HEK293 (cell line): Measurements from ENCODE around the gene PPARG.

Source experiments
- CTCF ChIA-PET: fragments of 350-600 bp; formaldehyde crosslinking; extraction: SDS; loops from one replicate; lab custom pipeline; 2021; ENCODE audit warnings: antibody characterized with exemption; lab: Yijun Ruan, JAX
- POLR2A ChIA-PET: fragments of 300-600 bp; formaldehyde crosslinking; extraction: SDS; loops from one replicate; lab custom pipeline; 2020; ENCODE audit warnings: antibody characterized with exemption, inconsistent platforms; lab: Yijun Ruan, JAX
- H3K27ac ChIP-seq: fragments of 200-500 bp; sonication (Bioruptor generic); 2 replicates; pipeline ENCODE4 v1.5.1; 2014; ENCODE audit warnings: low read depth, low read length, control low read depth, inconsistent platforms; ENCODE audit errors: extremely low read depth
- H3K36me3 ChIP-seq, 2 experiments: fragments of 200-500 bp in 1 of 2; sonication (Bioruptor generic) in 1 of 2; 1 replicate in 1 of 2; 2 replicates in 1 of 2; pipeline ENCODE4 v1.5.1; 2014 to 2017; ENCODE audit warnings: inconsistent platforms in 2 of 2, low read length in 2 of 2; ENCODE audit not compliant: control insufficient read depth in 2 of 2, insufficient read depth in 1 of 2
- H3K4me1 ChIP-seq: fragments of 200-500 bp; sonication (Bioruptor generic); 2 replicates; pipeline ENCODE4 v1.5.1; 2014; ENCODE audit warnings: mild to moderate bottlenecking, low read length, inconsistent platforms; ENCODE audit not compliant: control insufficient read depth, insufficient read depth
- H3K4me3 ChIP-seq: 2 replicates; pipeline ENCODE4 v1.5.1; 2011; ENCODE audit warnings: low read depth, mild to moderate bottlenecking, control low read depth, low read length, moderate library complexity
- H3K9me3 ChIP-seq: fragments of 200-500 bp; sonication (Bioruptor generic); 2 replicates; pipeline ENCODE4 v1.5.1; 2014; ENCODE audit warnings: low read depth, low read length, inconsistent platforms; ENCODE audit not compliant: control insufficient read depth, insufficient read depth
- KLF16 ChIP-seq: fragments of 450-650 bp; formaldehyde crosslinking; IDR thresholded peaks from 2 replicates; pipeline ENCODE4 v1.5.1; 2017; ENCODE audit warnings: missing biosample characterization, missing genetic modification characterization
- MZF1 ChIP-seq: fragments of 450-650 bp; formaldehyde crosslinking; IDR thresholded peaks from 2 replicates; pipeline ENCODE4 v1.5.1; 2017; ENCODE audit warnings: missing biosample characterization, missing genetic modification characterization, borderline replicate concordance
- PATZ1 ChIP-seq: fragments of 450-650 bp; formaldehyde crosslinking; IDR thresholded peaks from 2 replicates; pipeline ENCODE4 v1.5.1; 2016; ENCODE audit warnings: missing biosample characterization, missing genetic modification characterization
- REPIN1 ChIP-seq: fragments of 450-650 bp; formaldehyde crosslinking; IDR thresholded peaks from 2 replicates; pipeline ENCODE4 v1.5.1; 2017; ENCODE audit warnings: missing biosample characterization, missing genetic modification characterization, low read depth
- ZBTB11 ChIP-seq: fragments of 450-650 bp; formaldehyde crosslinking; conservative IDR thresholded peaks from 2 replicates; pipeline ENCODE4 v1.5.1; 2016; ENCODE audit warnings: low read depth, missing biosample characterization, missing genetic modification characterization
- ZBTB20 ChIP-seq: fragments of 450-650 bp; formaldehyde crosslinking; IDR thresholded peaks from 2 replicates; pipeline ENCODE4 v1.5.1; 2016; ENCODE audit warnings: missing biosample characterization, missing genetic modification characterization
- ZFP37 ChIP-seq: fragments of 450-650 bp; formaldehyde crosslinking; IDR thresholded peaks from 2 replicates; pipeline ENCODE4 v1.5.1; 2016; ENCODE audit warnings: missing biosample characterization, missing genetic modification characterization
- ZNF274 ChIP-seq, 2 experiments: fragments of 200-500 bp in 1 of 2; fragments of 450-650 bp in 1 of 2; sonication (Bioruptor generic) in 1 of 2; formaldehyde crosslinking in 1 of 2; IDR thresholded peaks; 2 replicates each; pipeline versions ENCODE4 v1.5.1 to v1.6.1; 2014 to 2016; ENCODE audit warnings: borderline replicate concordance in 1 of 2, inconsistent platforms in 1 of 2, low read length in 1 of 2, missing biosample characterization in 1 of 2, missing genetic modification characterization in 1 of 2
- ZNF302 ChIP-seq: fragments of 450-650 bp; formaldehyde crosslinking; IDR thresholded peaks from 2 replicates; pipeline ENCODE4 v1.5.1; 2016; ENCODE audit warnings: missing biosample characterization, missing genetic modification characterization, low read depth
- ZNF416 ChIP-seq: fragments of 450-650 bp; formaldehyde crosslinking; IDR thresholded peaks from 2 replicates; pipeline ENCODE4 v1.5.1; 2016; ENCODE audit warnings: missing biosample characterization, missing genetic modification characterization
- ZNF560 ChIP-seq: fragments of 450-650 bp; formaldehyde crosslinking; IDR thresholded peaks from 2 replicates; pipeline ENCODE4 v1.5.1; 2017; ENCODE audit warnings: missing biosample characterization, missing genetic modification characterization, borderline replicate concordance
- ZNF629 ChIP-seq: fragments of 450-650 bp; formaldehyde crosslinking; IDR thresholded peaks from 2 replicates; pipeline ENCODE4 v1.5.1; 2017; ENCODE audit warnings: missing biosample characterization, missing genetic modification characterization
- TF ChIP-seq, protein P1 (sequence below): fragments of 450-650 bp; formaldehyde crosslinking; IDR thresholded peaks from 2 replicates; pipeline ENCODE4 v1.5.1; 2016; ENCODE audit warnings: missing biosample characterization, missing genetic modification characterization
- TF ChIP-seq, protein P2 (sequence below): fragments of 450-650 bp; formaldehyde crosslinking; IDR thresholded peaks from 2 replicates; pipeline ENCODE4 v1.5.1; 2017; ENCODE audit warnings: missing biosample characterization, missing genetic modification characterization
- TF ChIP-seq, protein P3 (sequence below): fragments of 450-650 bp; formaldehyde crosslinking; IDR thresholded peaks from 2 replicates; pipeline ENCODE4 v1.5.1; 2016; ENCODE audit warnings: missing biosample characterization, missing genetic modification characterization

Gene PPARG

GRCh38 chr3:12313519-12313918 lies 24.6 kb downstream of the PPARG start:
- Histone ChIP-seq H3K9me3 (no peaks in the 10 kb centered on the region), H3K36me3 (0 out of 3 replicates have a peak, but pooled peaks cover 0 to 4% of the 10 kb centered on the region in 2 experiments), H3K4me3 (no peak overlapping the region), H3K27ac (no peak overlapping the region), H3K4me1 (no peaks in the 10 kb centered on the region)
- ChIA-PET CTCF (no interaction called here), POLR2A (interaction anchor here (0.6 kb wide), 1 partner anchor 9 kb away, joined by 3 read pairs; no protein-coding TSS in a partner anchor)
- TF ChIP-seq ZNF274 (IDR thresholded peaks at IDR 0.05; ENCODE audit: low read length) (no peak), ZNF274 (tag by site-specific recombination; IDR thresholded peaks at IDR 0.05; ENCODE audit: borderline replicate concordance) (no peak), KLF16 (tag by site-specific recombination) (no peak), ZNF302 (no peak), ZBTB20 (tag by site-specific recombination) (no peak), PATZ1 (tag by site-specific recombination) (no peak), ZBTB11 (tag by site-specific recombination) (no peak), ZNF416 (no peak), ZFP37 (tag by site-specific recombination) (no peak), ZNF560 (tag by site-specific recombination) (no peak), REPIN1 (tag by site-specific recombination) (no peak), MZF1 (tag by site-specific recombination) (no peak), ZNF629 (tag by site-specific recombination) (no peak)
- TF ChIP-seq, protein P1, sequence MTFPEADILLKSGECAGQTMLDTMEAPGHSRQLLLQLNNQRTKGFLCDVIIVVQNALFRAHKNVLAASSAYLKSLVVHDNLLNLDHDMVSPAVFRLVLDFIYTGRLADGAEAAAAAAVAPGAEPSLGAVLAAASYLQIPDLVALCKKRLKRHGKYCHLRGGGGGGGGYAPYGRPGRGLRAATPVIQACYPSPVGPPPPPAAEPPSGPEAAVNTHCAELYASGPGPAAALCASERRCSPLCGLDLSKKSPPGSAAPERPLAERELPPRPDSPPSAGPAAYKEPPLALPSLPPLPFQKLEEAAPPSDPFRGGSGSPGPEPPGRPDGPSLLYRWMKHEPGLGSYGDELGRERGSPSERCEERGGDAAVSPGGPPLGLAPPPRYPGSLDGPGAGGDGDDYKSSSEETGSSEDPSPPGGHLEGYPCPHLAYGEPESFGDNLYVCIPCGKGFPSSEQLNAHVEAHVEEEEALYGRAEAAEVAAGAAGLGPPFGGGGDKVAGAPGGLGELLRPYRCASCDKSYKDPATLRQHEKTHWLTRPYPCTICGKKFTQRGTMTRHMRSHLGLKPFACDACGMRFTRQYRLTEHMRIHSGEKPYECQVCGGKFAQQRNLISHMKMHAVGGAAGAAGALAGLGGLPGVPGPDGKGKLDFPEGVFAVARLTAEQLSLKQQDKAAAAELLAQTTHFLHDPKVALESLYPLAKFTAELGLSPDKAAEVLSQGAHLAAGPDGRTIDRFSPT: no peak
- TF ChIP-seq, protein P2, sequence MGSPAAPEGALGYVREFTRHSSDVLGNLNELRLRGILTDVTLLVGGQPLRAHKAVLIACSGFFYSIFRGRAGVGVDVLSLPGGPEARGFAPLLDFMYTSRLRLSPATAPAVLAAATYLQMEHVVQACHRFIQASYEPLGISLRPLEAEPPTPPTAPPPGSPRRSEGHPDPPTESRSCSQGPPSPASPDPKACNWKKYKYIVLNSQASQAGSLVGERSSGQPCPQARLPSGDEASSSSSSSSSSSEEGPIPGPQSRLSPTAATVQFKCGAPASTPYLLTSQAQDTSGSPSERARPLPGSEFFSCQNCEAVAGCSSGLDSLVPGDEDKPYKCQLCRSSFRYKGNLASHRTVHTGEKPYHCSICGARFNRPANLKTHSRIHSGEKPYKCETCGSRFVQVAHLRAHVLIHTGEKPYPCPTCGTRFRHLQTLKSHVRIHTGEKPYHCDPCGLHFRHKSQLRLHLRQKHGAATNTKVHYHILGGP: no peak
- TF ChIP-seq, protein P3, sequence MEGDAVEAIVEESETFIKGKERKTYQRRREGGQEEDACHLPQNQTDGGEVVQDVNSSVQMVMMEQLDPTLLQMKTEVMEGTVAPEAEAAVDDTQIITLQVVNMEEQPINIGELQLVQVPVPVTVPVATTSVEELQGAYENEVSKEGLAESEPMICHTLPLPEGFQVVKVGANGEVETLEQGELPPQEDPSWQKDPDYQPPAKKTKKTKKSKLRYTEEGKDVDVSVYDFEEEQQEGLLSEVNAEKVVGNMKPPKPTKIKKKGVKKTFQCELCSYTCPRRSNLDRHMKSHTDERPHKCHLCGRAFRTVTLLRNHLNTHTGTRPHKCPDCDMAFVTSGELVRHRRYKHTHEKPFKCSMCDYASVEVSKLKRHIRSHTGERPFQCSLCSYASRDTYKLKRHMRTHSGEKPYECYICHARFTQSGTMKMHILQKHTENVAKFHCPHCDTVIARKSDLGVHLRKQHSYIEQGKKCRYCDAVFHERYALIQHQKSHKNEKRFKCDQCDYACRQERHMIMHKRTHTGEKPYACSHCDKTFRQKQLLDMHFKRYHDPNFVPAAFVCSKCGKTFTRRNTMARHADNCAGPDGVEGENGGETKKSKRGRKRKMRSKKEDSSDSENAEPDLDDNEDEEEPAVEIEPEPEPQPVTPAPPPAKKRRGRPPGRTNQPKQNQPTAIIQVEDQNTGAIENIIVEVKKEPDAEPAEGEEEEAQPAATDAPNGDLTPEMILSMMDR (tag by site-specific recombination): no peak
